Spleen (tissue), 11 donors: ENCODE measurements around the gene EFNA2. TPM values are rescaled to one million over a fixed set of nuclear protein-coding genes. Genes with fewer than 3 reads are reported as not detected.

ENCODE experiments used
- DNase-seq: peaks from one replicate; pipeline ENCODE4 v3.0.0-alpha.2; 2020
- H3K27ac ChIP-seq, 8 donors: fragments of 200-600 bp; sonication (generic) in 7 of 8; 1 replicate in 4 of 8; 2 replicates in 4 of 8; pipeline versions ENCODE4 v1.5.0 to v1.8.0; 2016 to 2021; ENCODE audit warnings: inconsistent platforms in 4 of 8, mild to moderate bottlenecking in 4 of 8, moderate library complexity in 1 of 8
- H3K27me3 ChIP-seq, 7 donors: fragments of 200-600 bp; sonication (generic) in 6 of 7; replicated peaks in 1 of 7; 1 replicate in 4 of 7; 2 replicates in 3 of 7; pipeline versions ENCODE4 v1.5.0 to v1.8.0; 2016 to 2021; ENCODE audit warnings: inconsistent platforms in 3 of 7, mild to moderate bottlenecking in 1 of 7
- H3K36me3 ChIP-seq, 6 donors: fragments of 200-600 bp; sonication (generic) in 5 of 6; 1 replicate in 4 of 6; 2 replicates in 2 of 6; pipeline versions ENCODE4 v1.5.0 to v1.8.0; 2016 to 2021; ENCODE audit warnings: inconsistent platforms in 2 of 6
- H3K4me1 ChIP-seq, 6 donors: fragments of 200-600 bp; sonication (generic) in 5 of 6; 1 replicate in 3 of 6; 2 replicates in 3 of 6; pipeline versions ENCODE4 v1.5.0 to v1.8.0; 2016 to 2021; ENCODE audit warnings: inconsistent platforms in 3 of 6
- H3K4me3 ChIP-seq, 8 donors: fragments of 200-600 bp; sonication (generic) in 7 of 8; 1 replicate in 4 of 8; 2 replicates in 4 of 8; pipeline versions ENCODE4 v1.5.0 to v1.8.0; 2016 to 2021; ENCODE audit warnings: inconsistent platforms in 4 of 8, mild to moderate bottlenecking in 4 of 8, moderate library complexity in 2 of 8
- H3K9me3 ChIP-seq, 8 donors: fragments of 200-600 bp; sonication (generic) in 7 of 8; 1 replicate in 4 of 8; 2 replicates in 4 of 8; pipeline versions ENCODE4 v1.5.0 to v1.8.0; 2016 to 2021; ENCODE audit warnings: inconsistent platforms in 4 of 8
- POLR2A ChIP-seq, 3 donors: fragments of 450-650 bp; IDR thresholded peaks; one replicate each; pipeline ENCODE4 v1.5.1; 2017; ENCODE audit warnings: antibody characterized with exemption in 3 of 3, mild to moderate bottlenecking in 1 of 3
- POLR2AphosphoS5 ChIP-seq, 3 donors: sonication (generic); formaldehyde crosslinking; IDR thresholded peaks; one replicate each; pipeline ENCODE4 v1.5.1; 2017; ENCODE audit warnings: antibody characterized with exemption in 3 of 3
- WGBS, 5 donors: extraction: QIAGEN DNeasy Blood & Tissue Kit in 3 of 5; methylation state at CpG; one replicate each; pipeline versions ENCODE4 v1.1.5 to v1.1.7; 2013 to 2018; 5-methylcytosine and 5-hydroxymethylcytosine counted together
- intact Hi-C: fragments of 100-400 bp; cut with DNase I; formaldehyde crosslinking; loops from one replicate; pipeline ENCODE4 v1.15.0; 2023; ENCODE audit warnings: low total_unique reads
- polyA plus RNA-seq, 3 donors: library from polyadenylated mRNA; stranded (reverse); fragments of 200-250 nt; gene quantifications; one replicate each; pipeline ENCODE4 v1.2.1, GENCODE V29; 2013
- total RNA-seq, 7 donors: library from RNA; depleted of rRNA in 3 of 7; stranded (reverse); fragments of >200 nt in 3 of 7; fragmentation: NEBNext Ultra II Directional in 4 of 7; extraction: Animal tissue kit (Norgen Biotek cat#: 25700) in 4 of 7; gene quantifications; one replicate each; pipeline versions ENCODE4 v1.1.0 to v1.2.1, GENCODE V29; 2016 to 2021
- TF ChIP-seq, protein P1 (sequence below), 11 experiments: fragments of 200-600 bp in 7 of 11; fragments of 450-650 bp in 4 of 11; sonication (generic) in 4 of 11; IDR thresholded peaks in 8 of 11; conservative IDR thresholded peaks in 3 of 11; 1 replicate in 7 of 11; 2 replicates in 4 of 11; pipeline versions ENCODE4 v1.4.0 to v1.8.0; 2016 to 2021; ENCODE audit warnings: antibody characterized with exemption in 11 of 11, inconsistent platforms in 4 of 11, mild to moderate bottlenecking in 1 of 11
- donor health status: healthy with polysubstance abuse.
- donor health status: DM: no; HTN: no; CAD: no; lungs with moderate emphysema.
- donor health status: DM: no; HTN: no; CAD: no.
- donor health status: Bipolar disorder and iron deficiency.
- donor health status: healthy.
- donor health status: DM: no; HTN: no; CAD: no.
- donor health status: DM: yes; HTN: yes; CAD: no.

The EFNA2 gene
- total and polyA plus RNA-seq, 10 donors: not detected

DNA sequence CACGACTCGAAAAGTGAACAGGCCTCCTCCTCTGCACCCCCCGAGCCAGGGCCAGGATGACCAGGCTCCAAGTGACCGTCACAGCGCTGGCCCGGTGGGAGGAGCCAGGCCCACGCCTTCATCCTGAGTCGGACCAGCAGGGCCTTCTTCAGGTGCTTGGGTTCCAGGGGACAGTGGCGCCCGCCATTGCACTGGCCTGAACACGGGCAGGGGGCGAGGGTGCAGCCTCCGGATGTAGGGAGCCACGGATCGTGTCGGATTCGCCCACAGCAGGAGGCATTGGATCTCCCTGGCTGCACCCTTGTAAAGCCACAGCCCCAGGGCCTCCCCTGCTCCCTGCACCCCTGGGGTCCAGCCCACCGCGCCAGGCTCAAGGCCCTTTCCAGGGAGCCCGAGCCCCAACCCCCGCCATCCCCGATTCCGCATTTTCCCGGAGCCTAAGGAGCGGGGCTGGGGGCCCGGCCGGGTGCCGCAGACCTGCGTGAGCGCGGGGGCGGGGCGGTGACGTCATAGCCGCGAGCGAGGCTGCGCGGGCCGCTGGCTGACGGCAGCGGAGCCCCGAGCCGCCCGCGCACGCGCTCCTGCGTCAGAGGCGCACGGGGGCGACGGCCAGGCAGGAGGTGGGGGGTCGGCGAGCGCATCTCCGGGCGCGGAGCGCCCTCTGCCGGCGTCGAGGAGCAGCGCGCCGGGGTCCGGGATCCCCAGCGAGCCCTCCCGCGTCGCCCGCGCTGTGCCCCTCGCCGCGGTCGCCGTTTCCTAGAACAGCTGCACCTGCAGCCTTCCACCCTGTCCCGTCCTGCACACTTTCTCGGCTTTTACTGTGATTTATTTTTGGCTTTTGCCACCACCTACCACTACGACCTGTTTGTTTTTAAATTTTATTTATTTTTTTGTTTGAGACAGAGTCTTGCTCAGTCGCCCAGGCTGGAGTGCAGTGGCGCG lies 45.6 kb upstream of the EFNA2 start:
- peak; percentile 95 for DNase-seq
- WGBS, 5 donors: 2 to 15% (median 13%) methylated on average over 41 to 84 of the region's 84 CpGs
- H3K4me3 ChIP-seq: peak overlapping the region in 7 of 8 donors; percentile 8 to 97 (median 62)
- TF ChIP-seq, protein P1, sequence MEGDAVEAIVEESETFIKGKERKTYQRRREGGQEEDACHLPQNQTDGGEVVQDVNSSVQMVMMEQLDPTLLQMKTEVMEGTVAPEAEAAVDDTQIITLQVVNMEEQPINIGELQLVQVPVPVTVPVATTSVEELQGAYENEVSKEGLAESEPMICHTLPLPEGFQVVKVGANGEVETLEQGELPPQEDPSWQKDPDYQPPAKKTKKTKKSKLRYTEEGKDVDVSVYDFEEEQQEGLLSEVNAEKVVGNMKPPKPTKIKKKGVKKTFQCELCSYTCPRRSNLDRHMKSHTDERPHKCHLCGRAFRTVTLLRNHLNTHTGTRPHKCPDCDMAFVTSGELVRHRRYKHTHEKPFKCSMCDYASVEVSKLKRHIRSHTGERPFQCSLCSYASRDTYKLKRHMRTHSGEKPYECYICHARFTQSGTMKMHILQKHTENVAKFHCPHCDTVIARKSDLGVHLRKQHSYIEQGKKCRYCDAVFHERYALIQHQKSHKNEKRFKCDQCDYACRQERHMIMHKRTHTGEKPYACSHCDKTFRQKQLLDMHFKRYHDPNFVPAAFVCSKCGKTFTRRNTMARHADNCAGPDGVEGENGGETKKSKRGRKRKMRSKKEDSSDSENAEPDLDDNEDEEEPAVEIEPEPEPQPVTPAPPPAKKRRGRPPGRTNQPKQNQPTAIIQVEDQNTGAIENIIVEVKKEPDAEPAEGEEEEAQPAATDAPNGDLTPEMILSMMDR (IDR thresholded peaks at IDR 0.05 in 8 of 11, conservative IDR thresholded peaks at IDR 0.05 in 3 of 11): peak; percentile 48 to 99 (median 93)
- TF ChIP-seq POLR2A (IDR thresholded peaks at IDR 0.05) (no peak), POLR2AphosphoS5 (IDR thresholded peaks at IDR 0.05) (peak in 2 of 3 donors; percentile 64)
- peaks cover 45 to 85% (median 72%) of the 10 kb centered on the region in 6 donors for H3K4me1 ChIP-seq
- peaks cover 0 to 51% (median 18%) of the 10 kb centered on the region in 7 donors for H3K27me3 ChIP-seq
- H3K27ac ChIP-seq: peak overlapping the region in 7 of 8 donors; percentile 55 to 100 (median 66)
- intact Hi-C loops: no loop called here
- no peaks in the 10 kb centered on the region for H3K9me3 ChIP-seq
- peaks cover 0 to 15% (median 0%) of the 10 kb centered on the region in 6 donors for H3K36me3 ChIP-seq

DNA sequence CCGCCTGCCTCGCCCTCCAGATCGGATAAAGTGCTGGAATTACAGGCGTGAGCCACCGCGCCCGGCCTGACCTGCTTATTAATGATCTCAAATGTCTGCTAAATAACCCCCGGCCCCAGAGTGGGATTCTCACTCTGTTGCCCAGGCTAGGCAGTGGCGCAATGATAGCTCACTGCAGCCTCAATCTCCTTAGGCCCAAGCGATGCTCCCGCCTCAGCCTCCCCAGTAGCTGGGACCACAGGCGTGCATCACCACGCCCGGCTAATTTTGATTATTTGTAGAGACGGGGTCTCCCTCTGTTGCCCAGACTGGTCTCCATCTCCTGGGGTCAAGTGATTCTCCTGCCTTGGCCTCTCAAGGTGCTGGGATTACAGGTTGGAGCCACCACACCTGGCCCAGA lies 44.7 kb upstream of the EFNA2 start:
- TF ChIP-seq, protein P1 (IDR thresholded peaks at IDR 0.05 in 8 of 11, conservative IDR thresholded peaks at IDR 0.05 in 3 of 11): no peak
- no peak for TF ChIP-seq POLR2AphosphoS5 (IDR thresholded peaks at IDR 0.05)
- no peak for TF ChIP-seq POLR2A (IDR thresholded peaks at IDR 0.05)
- H3K27me3 ChIP-seq: peaks cover 0 to 44% (median 18%) of the 10 kb centered on the region in 7 donors
- peak overlapping the region in 6 of 8 donors; percentile 85 to 100 (median 92) for H3K27ac ChIP-seq
- no peak for DNase-seq
- intact Hi-C loops: no loop called here
- peak overlapping the region in 6 of 8 donors; percentile 62 to 97 (median 84) for H3K4me3 ChIP-seq
- H3K36me3 ChIP-seq: peaks cover 0 to 15% (median 0%) of the 10 kb centered on the region in 6 donors
- H3K9me3 ChIP-seq: no peaks in the 10 kb centered on the region
- H3K4me1 ChIP-seq: peaks cover 50 to 94% (median 81%) of the 10 kb centered on the region in 6 donors
- 59 to 71% (median 60%) methylated on average over 14 to 15 of the region's 15 CpGs for WGBS, 5 donors

DNA sequence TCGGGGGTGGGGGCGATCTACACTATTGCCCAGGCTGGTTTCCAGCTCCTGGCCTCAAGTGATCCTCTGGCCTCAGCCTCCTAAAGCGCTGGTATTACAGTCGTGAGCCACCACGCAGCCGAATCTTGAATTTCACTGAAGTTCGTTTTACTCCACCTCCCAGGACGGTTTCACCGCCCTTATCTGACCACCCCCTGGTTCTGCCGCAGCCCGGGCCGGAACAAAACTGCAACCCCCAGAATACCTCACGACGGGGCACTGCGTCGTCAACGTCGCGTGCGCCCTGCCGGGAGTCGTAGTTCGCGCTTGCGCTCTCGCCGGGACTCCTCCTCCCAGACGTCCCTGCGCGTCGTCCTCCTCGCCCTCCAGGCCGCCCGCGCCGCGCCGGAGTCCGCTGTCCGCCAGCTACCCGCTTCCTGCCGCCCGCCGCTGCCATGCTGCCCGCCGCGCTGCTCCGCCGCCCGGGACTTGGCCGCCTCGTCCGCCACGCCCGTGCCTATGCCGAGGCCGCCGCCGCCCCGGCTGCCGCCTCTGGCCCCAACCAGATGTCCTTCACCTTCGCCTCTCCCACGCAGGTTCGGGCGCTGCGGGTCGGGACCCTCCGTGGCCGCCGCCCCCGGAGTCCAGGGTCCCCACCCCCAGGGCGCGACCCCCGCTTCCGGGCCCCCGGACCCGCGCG lies 44.1 kb upstream of the EFNA2 start, which contains the start of gene ATP5F1D:
ATP5F1D (plus strand) TSS at position 335 of the 679 bp plus-strand sequence; CDS start at position 435, 100 bp downstream.
- WGBS, 5 donors: 0 to 1% (median 1%) methylated on average over 51 to 79 of the region's 79 CpGs
- peak; percentile 98 for DNase-seq
- peaks cover 52 to 94% (median 87%) of the 10 kb centered on the region in 6 donors for H3K4me1 ChIP-seq
- H3K36me3 ChIP-seq: peaks cover 0 to 15% (median 0%) of the 10 kb centered on the region in 6 donors
- H3K4me3 ChIP-seq: peak within 1 kb of the TSS; percentile 62 to 97 (median 78)
- peaks cover 0 to 37% (median 14%) of the 10 kb centered on the region in 7 donors for H3K27me3 ChIP-seq
- peak within 1 kb of the TSS; percentile 85 to 100 (median 92) for H3K27ac ChIP-seq
- intact Hi-C loops: no loop called here
- TF ChIP-seq POLR2AphosphoS5 (IDR thresholded peaks at IDR 0.05): peak; percentile 88 to 93 (median 91)
- TF ChIP-seq POLR2A (IDR thresholded peaks at IDR 0.05): peak in 1 of 3 donors; percentile 25
- TF ChIP-seq, protein P1 (IDR thresholded peaks at IDR 0.05 in 8 of 11, conservative IDR thresholded peaks at IDR 0.05 in 3 of 11): peak in 2 of 11 experiments; percentile 13 to 27
- no peaks in the 10 kb centered on the region for H3K9me3 ChIP-seq
